Measurements from ENCODE around the gene GCC1. TPM values are rescaled to one million over a fixed set of nuclear protein-coding genes. Genes with fewer than 3 reads are reported as not detected.
"Not testable (repeated sequence)": the region's sequence is repeated elsewhere in the genome, so short reads cannot be mapped to it uniquely, and the experiment has no call there.

Gene GCC1
- total RNA-seq, 1 donor from 2014 or later, result 7.5 TPM

- ATAC-seq, result no peak
- intact Hi-C loops (cut with DNase I), result no loop called here
- DNase-seq (ENCODE audit: missing footprints), result no peak
These were observed 33.5 kb downstream of the GCC1 start for GRCh38 chr7:127551941-127552340.

- DNase-seq (ENCODE audit: missing footprints) (no peak), ATAC-seq (no peak)
- intact Hi-C loops (cut with DNase I), result no loop called here
These were observed 35.1 kb downstream of the GCC1 start for GRCh38 chr7:127550247-127550646.

- intact Hi-C loops (cut with DNase I), result no loop called here
- no peak for DNase-seq (ENCODE audit: missing footprints)
- no peak for ATAC-seq
These were observed 39.1 kb downstream of the GCC1 start for GRCh38 chr7:127546313-127546712.

- intact Hi-C loops (cut with DNase I), result no loop called here
- ATAC-seq, result no peak
- no peak for DNase-seq (ENCODE audit: missing footprints)
These were observed 43.8 kb downstream of the GCC1 start for GRCh38 chr7:127541548-127541947.

- DNase-seq (ENCODE audit: missing footprints); intact Hi-C loops (cut with DNase I); ATAC-seq: not testable (repeated sequence)
These were observed 44.9 kb downstream of the GCC1 start for GRCh38 chr7:127540461-127540860.

GRCh38 chr7:127539116-127539515 is 46.3 kb downstream of the GCC1 start:
- no peak for ATAC-seq
- DNase-seq (ENCODE audit: missing footprints), result no peak
- intact Hi-C loops (cut with DNase I), result no loop called here

- ATAC-seq, result no peak
- intact Hi-C loops (cut with DNase I), result no loop called here
- no peak for DNase-seq (ENCODE audit: missing footprints)
These were observed 48.7 kb downstream of the GCC1 start for GRCh38 chr7:127536741-127537140.

- intact Hi-C loops (cut with DNase I), result no loop called here
- DNase-seq (ENCODE audit: missing footprints) (no peak), ATAC-seq (no peak)
These were observed 49.1 kb downstream of the GCC1 start for GRCh38 chr7:127536394-127536691.

GRCh38 chr7:127535546-127536393 is 49.6 kb downstream of the GCC1 start:
- intact Hi-C loops (cut with DNase I), result no loop called here
- ATAC-seq (no peak), DNase-seq (ENCODE audit: missing footprints) (no peak)

GRCh38 chr7:127534636-127535035 is 50.8 kb downstream of the GCC1 start:
- intact Hi-C loops (cut with DNase I), result no loop called here
- DNase-seq (ENCODE audit: missing footprints) (no peak), ATAC-seq (no peak)

GRCh38 chr7:127532736-127533135 is 52.7 kb downstream of the GCC1 start:
- DNase-seq (ENCODE audit: missing footprints), result no peak
- no peak for ATAC-seq
- intact Hi-C loops (cut with DNase I), result no loop called here

- DNase-seq (ENCODE audit: missing footprints), result no peak
- intact Hi-C loops (cut with DNase I), result no loop called here
- no peak for ATAC-seq
These were observed 53.2 kb downstream of the GCC1 start for GRCh38 chr7:127532151-127532550.

Other genes starting within 250 kb of the GCC1 start
- gene ZNF800, start 192.9 kb downstream of the GCC1 start, total RNA-seq, result 20.1 TPM
- 78.1 TPM for gene ARF5, start 2.8 kb upstream of the GCC1 start, total RNA-seq
- gene FSCN3, start 8.1 kb upstream of the GCC1 start, total RNA-seq, result 0.38 TPM
- gene PAX4, start 32.5 kb upstream of the GCC1 start, total RNA-seq, result not detected
- 85.0 TPM for gene SND1, start 66.6 kb upstream of the GCC1 start, total RNA-seq

Data from Right ventricle myocardium inferior (tissue), 1 donor.